HG03521 (cell line): Measurements from ENCODE around the gene DDX27.

ENCODE experiments used
- ATAC-seq: cut with Tn5 transposase; IDR thresholded peaks from one replicate; pipeline ENCODE4 v1.9.1; 2021; ENCODE audit warnings: mild to moderate bottlenecking, moderate library complexity; ENCODE audit not compliant: unreplicated experiment

The DDX27 gene

GRCh38 chr20:49247792-49248191 is 28.6 kb downstream of the DDX27 start:
- no peak for ATAC-seq

GRCh38 chr20:49248301-49248700 is 29.1 kb downstream of the DDX27 start:
- ATAC-seq = no peak

GRCh38 chr20:49248879-49249665 is 29.9 kb downstream of the DDX27 start:
- ATAC-seq = no peak

- no peak for ATAC-seq
These were observed 33.5 kb downstream of the DDX27 start for GRCh38 chr20:49252556-49253350.

- ATAC-seq = no peak
These were observed 37.0 kb downstream of the DDX27 start for GRCh38 chr20:49256261-49256660.

GRCh38 chr20:49259284-49259683 is 40.1 kb downstream of the DDX27 start:
- ATAC-seq = no peak

GRCh38 chr20:49259799-49260198 is 40.6 kb downstream of the DDX27 start:
- no peak for ATAC-seq

GRCh38 chr20:49260218-49260617 is 41.0 kb downstream of the DDX27 start:
- ATAC-seq = no peak

- no peak for ATAC-seq
These were observed 42.0 kb downstream of the DDX27 start for GRCh38 chr20:49261173-49261572.

- no peak for ATAC-seq
These were observed 43.2 kb downstream of the DDX27 start for GRCh38 chr20:49262444-49262843.

GRCh38 chr20:49267327-49267726 is 48.1 kb downstream of the DDX27 start:
- ATAC-seq = no peak

- no peak for ATAC-seq
These were observed 49.6 kb downstream of the DDX27 start for GRCh38 chr20:49268600-49269365.

- no peak for ATAC-seq
These were observed 51.0 kb downstream of the DDX27 start for GRCh38 chr20:49270177-49270576.

GRCh38 chr20:49270736-49271135 is 51.5 kb downstream of the DDX27 start:
- ATAC-seq = no peak

- no peak for ATAC-seq
These were observed 53.4 kb downstream of the DDX27 start for GRCh38 chr20:49272654-49273053.

- ATAC-seq = no peak
These were observed 54.6 kb downstream of the DDX27 start for GRCh38 chr20:49273696-49274277.

- no peak for ATAC-seq
These were observed 56.0 kb downstream of the DDX27 start for GRCh38 chr20:49275216-49275615.

GRCh38 chr20:49275636-49276035 is 56.4 kb downstream of the DDX27 start:
- ATAC-seq = no peak

- no peak for ATAC-seq
These were observed 57.1 kb downstream of the DDX27 start for GRCh38 chr20:49276161-49276960.
